Left cardiac atrium (tissue), 4 donors: Measurements from ENCODE around the gene LBH. TPM values are rescaled to one million over a fixed set of nuclear protein-coding genes. Genes with fewer than 3 reads are reported as not detected.

Experiments
- ATAC-seq, 2 donors: fragments of 200-7000 bp; cut with Tn5 transposase; one replicate each; pipeline ENCODE4 v1.9.1; 2020; ENCODE audit warnings: mild to moderate bottlenecking in 2 of 2, moderate library complexity in 2 of 2
- DNase-seq: peaks from one replicate; pipeline ENCODE4 v3.0.0-alpha.2; 2020
- intact Hi-C, 2 donors: fragments of 100-400 bp; cut with DNase I; formaldehyde crosslinking; loops; one replicate each; pipeline versions ENCODE4 v1.14.1 to v1.15.1; 2022 to 2023
- total RNA-seq, 2 donors: library from RNA; stranded (reverse); fragmentation: NEBNext Ultra II Directional; extraction: Animal tissue kit (Norgen Biotek cat#: 25700); gene quantifications; one replicate each; pipeline ENCODE4 v1.2.1, GENCODE V29; 2021
- donor health status: DM: no; HTN: yes; CAD: no.
- donor health status: DM: no; HTN: yes; CAD: no; lungs with severe emphysema.
- donor health status: DM: yes; HTN: yes; CAD: no.
- donor health status: Dilated cardiomyopathy.

The LBH gene
- total RNA-seq, 2 donors from 2014 or later = 14.6 to 19.1 TPM

DNA sequence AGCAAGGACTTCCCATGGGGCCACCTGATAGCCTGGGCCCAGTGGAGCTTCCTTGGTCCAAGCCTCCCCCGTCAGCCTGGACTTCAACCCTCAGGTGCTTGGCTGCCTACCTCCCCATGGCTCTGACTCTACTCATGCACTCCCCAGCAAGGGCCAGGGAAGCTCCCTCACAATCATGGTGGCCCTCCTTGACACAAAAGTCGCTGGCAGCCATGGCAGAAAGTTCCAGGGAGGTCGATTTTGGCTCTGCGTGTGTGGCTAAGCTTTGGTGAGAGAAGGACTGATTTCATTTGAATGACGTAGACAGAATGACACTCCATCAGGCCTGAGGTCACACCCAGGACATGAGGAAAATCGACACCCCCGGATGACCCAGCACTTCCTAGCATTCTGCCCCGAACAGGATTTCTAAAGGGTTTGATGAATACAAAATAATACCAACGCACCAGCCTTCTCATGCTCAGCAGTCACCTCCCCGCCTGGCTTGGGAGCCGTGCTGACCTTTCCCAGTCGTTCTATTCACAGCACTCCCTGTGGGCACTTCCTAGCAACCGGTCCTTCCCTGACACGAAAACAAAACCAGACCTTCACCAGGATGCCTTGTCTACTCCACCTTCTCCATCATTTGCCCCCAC is 52.7 kb downstream of the LBH start:
- ATAC-seq = no peak
- no peak for DNase-seq
- intact Hi-C loops = no loop called here

GRCh38 chr2:30285758-30286157 is 54.4 kb downstream of the LBH start:
- ATAC-seq = no peak
- intact Hi-C loops = no loop called here
- no peak for DNase-seq

- no peak for DNase-seq
- no peak for ATAC-seq
- intact Hi-C loops = no loop called here
Observed at GRCh38 chr2:30287190-30287840, 56.0 kb downstream of the LBH start.

DNA sequence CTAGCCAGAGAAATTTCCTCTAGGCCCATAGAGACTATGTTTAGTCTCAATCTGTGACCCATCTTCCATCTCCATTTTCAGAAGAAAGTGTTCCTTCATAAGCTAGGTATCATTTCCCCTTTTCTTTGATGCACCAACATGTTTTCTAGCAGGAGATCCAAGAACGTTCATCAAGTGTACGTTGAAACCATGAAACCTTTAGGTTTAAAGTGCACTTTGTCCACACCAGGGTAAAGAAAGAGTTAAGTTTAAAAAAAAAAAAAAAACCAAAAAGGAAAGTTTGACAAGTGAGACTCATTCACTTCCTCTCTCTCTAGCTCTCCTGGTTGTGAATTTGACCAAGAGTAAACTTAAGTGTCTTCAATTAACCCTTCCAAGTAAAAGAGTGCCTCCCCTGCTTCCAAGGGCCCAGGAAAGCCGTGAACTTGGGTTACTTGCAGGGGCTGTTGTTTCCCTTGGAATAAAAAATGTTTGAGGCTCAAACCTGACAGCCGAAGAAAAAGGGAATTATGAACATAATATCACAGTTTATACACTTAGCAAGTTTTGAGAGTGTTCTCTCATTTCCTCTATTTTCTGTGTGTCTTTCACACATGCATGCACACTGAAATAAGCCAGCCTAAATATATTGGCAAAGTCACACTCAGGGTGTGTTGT is 56.7 kb downstream of the LBH start:
- no peak for ATAC-seq
- no peak for DNase-seq
- intact Hi-C loops = no loop called here

DNA sequence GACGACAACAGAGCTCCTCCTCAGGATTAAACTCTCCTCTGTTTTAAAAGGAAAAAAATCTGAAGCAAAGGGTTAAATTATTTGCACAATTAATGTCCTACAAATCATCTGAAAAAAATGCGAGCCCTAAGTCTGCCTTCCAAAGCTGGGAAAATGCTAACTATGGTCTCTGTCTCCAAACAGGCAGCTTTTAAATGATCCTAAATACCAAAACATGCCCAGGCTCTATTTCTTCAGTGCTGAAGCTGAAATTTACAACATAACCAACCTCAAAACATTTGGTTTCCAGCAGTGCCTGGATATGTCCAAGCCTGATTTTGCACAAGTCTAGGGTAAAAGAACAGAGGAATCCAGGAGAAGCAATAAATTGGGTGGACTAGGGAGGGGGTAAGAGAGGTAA is 57.2 kb downstream of the LBH start:
- ATAC-seq (no peak), DNase-seq (no peak)
- intact Hi-C loops = no loop called here

GRCh38 chr2:30293303-30293921 is 62.1 kb downstream of the LBH start:
- peak; percentile 53 to 93 for ATAC-seq
- DNase-seq = no peak
- intact Hi-C loops = no loop called here

DNA sequence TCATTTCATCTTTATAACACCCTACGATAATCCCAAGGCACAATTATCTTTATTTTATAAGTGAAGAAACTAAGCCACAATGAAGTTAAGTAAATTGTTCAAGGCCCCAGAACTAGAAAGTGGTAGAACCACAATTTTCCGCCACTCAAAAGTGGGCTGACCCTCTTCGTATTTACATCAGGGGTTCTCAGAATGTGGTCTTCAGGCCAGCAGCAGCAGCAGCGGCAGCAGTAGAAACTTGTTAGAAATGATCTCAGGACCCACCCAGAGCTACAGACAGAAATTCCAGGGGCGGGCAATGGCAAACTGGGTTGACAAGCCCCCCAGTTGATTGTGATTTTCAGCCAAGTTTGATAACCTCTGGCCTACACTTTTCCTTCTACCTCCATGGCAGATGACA is 62.8 kb downstream of the LBH start:
- ATAC-seq (no peak), DNase-seq (no peak)
- intact Hi-C loops = no loop called here

DNA sequence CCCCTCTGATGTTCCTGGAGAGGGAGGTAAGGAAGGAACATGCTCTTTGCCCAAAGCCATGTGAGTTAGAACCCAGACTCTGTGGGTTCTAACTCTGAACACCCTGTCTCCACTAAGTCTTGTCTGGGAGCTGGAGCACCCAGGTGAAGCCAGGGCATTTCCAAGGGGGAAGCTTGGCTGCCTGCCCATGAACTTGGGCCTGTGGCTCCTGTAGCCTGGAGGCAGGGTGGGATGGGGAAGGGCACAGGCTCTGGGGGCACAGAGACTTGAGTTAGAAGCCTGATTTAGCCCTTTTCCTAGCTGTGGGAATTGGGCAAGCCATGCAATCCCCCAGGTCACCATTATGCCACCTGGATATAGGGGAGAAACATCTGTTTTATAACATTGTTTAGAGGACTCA is 65.2 kb downstream of the LBH start:
- no peak for DNase-seq
- no peak for ATAC-seq
- intact Hi-C loops = no loop called here

- intact Hi-C loops = no loop called here
- no peak for DNase-seq
- ATAC-seq = no peak
Observed at GRCh38 chr2:30298302-30298701, 67.0 kb downstream of the LBH start.

GRCh38 chr2:30300122-30300455 is 68.8 kb downstream of the LBH start:
- intact Hi-C loops = no loop called here
- no peak for ATAC-seq
- no peak for DNase-seq

DNA sequence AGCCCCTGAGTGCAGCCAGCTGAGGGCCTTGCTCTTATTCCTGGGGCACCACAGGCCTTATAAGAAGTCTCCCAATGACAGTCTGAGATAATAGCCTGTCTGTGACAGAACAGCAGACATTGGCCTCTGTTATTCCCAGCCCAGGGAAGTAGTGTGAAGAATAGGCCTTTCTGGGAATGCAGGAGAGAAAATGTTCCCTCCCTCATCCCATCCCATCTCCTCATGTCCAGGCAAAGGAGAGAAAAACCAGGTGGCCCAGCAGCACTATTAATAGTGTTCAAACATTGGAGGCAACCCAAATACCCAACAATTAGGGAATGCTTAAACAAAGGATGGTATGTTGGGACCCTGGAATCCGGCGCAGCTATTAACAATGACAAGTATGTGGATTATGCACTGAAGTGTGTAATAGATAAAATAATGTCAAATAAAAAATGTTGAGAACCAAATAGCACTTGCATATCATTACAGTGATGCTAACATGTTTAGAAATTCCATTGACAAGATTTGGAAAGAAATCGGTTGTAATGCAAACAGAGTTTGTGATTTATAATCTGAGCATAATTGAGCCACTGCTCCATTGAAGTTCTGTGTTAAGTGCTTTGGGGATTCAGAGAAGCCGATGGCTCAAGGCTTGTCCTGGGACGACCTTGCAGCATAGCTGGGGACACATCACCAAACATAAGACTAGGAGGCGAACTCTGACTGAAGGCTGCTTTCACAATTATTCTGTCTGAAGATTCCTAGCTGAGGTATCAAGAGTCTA is 69.3 kb downstream of the LBH start:
- intact Hi-C loops = no loop called here
- DNase-seq (no peak), ATAC-seq (peak; percentile 65 to 85)

DNA sequence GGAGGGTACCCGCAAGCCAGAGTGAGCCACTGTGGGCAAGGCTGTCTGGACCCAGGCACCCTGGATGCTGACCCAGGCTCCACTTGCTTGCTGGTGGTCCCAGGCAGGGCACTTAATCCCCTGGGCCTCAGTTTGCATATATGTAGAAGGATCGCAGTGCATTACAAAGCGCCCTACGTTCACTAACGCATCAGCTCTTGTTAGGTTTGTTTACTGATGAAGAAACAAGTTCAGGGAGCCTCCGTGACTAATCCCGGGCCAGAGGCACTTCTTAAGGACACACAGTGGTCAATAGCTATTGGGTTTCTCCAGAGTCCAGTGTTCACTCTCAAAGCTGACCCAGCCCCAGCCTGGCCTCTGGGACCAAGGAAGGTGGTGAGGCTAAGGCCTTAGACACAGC is 70.2 kb downstream of the LBH start:
- DNase-seq (no peak), ATAC-seq (no peak)
- intact Hi-C loops = no loop called here

GRCh38 chr2:30302566-30302965 is 71.2 kb downstream of the LBH start:
- intact Hi-C loops = no loop called here

GRCh38 chr2:30303095-30303494 is 71.8 kb downstream of the LBH start:
- ATAC-seq (no peak), DNase-seq (no peak)
- intact Hi-C loops = no loop called here

More at GRCh38 chr2:30302566-30302965, 71.2 kb downstream of the LBH start:
- DNase-seq = no peak
- ATAC-seq = no peak

DNA sequence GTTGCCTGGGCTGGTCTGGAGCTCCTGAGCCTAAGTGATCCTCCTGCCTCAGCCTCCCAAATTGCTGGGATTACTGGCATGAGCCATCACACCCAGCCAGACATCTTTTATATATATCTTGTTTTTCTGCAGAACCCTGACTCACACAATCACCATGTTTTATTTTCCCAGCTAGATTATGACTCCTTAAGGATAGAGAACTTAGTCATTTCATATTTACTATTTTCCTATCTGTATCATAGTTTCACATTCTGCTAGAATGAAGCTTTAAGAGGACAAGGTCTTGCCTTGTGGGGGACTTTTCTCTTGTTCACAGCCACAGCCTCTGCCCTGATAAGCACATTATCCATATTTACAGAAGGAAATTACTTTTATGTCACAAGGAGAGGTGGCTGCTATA is 73.9 kb downstream of the LBH start:
- intact Hi-C loops = no loop called here
- DNase-seq (no peak), ATAC-seq (no peak)

DNA sequence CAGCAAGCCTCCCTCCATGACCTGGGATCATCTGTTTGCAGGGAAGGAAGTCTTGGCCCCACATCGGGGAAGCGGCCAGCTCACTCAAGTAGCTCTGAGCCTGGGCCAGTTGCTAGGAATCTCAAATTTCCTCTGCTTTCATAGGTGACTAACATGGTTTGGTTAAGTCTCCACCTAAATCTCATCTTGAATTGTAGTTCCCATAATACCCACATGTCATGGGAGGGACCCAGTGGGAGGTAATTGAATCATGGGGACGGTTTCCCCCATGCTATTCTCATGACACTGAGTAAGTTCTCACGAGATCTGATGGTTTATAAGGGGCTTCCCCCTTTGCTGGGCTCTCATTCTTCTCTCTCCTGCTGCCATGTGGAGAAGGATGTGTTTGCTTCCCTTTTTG is 75.2 kb downstream of the LBH start:
- intact Hi-C loops = no loop called here
- ATAC-seq = no peak
- no peak for DNase-seq

- ATAC-seq = no peak
- intact Hi-C loops = no loop called here
- DNase-seq = no peak
Observed at GRCh38 chr2:30308280-30308679, 76.9 kb downstream of the LBH start.
